KOPT-K1 (cell line): ENCODE results near the gene SLC34A3.

Source experiments
- H3K27ac ChIP-seq: fragments of 200-600 bp; sonication (generic); 2 replicates; pipeline ENCODE4 v1.5.1; 2016; ENCODE audit warnings: antibody characterized with exemption, mild to moderate bottlenecking, low read depth, low read length; ENCODE audit not compliant: poor library complexity, severe bottlenecking
- H3K36me3 ChIP-seq: fragments of 200-600 bp; sonication (generic); 2 replicates; pipeline ENCODE4 v1.5.1; 2017; ENCODE audit warnings: antibody characterized with exemption, mild to moderate bottlenecking, low read length, moderate library complexity; ENCODE audit not compliant: insufficient read depth
- H3K9me3 ChIP-seq: fragments of 200-600 bp; sonication (generic); 2 replicates; pipeline ENCODE4 v1.5.1; 2017; ENCODE audit warnings: antibody characterized with exemption, low read length, mild to moderate bottlenecking; ENCODE audit not compliant: insufficient read depth, poor library complexity, severe bottlenecking

SLC34A3 gene

DNA sequence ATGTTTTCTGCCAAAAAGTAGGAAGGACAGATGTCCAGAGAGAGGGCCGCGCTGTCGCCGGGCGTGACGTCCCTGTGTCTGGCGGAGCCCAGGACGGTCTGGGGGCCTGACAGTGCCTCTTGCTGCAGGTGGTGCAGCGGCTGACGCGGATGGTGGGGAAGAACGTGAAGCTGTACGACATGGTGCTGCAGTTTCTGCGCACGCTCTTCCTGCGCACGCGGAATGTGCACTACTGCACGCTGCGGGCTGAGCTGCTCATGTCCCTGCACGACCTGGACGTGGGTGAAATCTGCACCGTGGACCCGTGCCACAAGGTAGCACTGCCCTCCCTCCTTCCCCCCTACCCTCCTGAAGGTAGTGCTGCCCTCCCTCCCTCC is 32.2 kb downstream of the SLC34A3 start:
- Histone ChIP-seq H3K9me3 (no peaks in the 10 kb centered on the region), H3K36me3 (peaks cover 49% of the 10 kb centered on the region), H3K27ac (no peak overlapping the region)

DNA sequence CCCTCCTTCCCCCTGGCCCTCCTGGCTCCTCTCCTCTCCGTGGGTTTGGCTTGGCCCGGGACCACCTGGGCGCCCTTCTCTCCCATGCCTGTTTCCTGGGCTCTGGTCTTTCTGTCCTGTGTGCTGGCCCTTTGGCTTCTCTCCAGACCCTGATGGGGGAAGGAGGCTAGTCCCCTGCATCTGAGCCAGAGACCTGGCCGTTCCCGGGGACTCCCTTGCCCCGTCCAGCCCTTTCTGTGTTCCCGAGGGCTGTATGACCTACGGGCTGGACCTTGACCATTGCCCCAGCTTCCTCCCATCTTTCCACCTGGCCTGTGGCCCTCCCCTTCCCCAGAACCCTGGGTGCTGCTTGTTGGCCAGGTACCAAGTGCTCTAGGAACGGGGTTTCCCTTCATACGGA is 32.8 kb downstream of the SLC34A3 start:
- peaks cover 55% of the 10 kb centered on the region for H3K36me3 ChIP-seq
- H3K27ac ChIP-seq: no peak overlapping the region
- H3K9me3 ChIP-seq: no peaks in the 10 kb centered on the region

DNA sequence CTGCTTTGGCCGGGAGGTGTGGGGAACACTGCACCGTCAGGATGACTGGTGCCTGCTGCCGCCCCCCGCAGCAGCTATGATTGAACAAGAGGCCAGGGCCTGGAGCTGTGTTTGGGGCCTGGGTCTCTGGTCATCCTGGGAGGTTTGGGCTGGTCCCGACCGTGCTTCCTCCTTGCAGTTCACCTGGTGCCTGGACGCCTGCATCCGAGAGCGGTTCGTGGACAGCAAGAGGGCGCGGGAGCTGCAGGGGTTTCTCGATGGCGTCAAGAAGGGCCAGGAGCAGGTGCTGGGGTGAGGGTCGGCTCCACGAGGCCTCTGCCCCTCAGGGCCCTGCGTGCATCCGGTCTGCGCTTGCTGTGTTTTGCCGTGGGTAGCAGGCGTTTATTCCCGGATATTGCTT is 33.4 kb downstream of the SLC34A3 start:
- Histone ChIP-seq H3K27ac (no peak overlapping the region), H3K36me3 (peaks cover 55% of the 10 kb centered on the region), H3K9me3 (no peaks in the 10 kb centered on the region)

DNA sequence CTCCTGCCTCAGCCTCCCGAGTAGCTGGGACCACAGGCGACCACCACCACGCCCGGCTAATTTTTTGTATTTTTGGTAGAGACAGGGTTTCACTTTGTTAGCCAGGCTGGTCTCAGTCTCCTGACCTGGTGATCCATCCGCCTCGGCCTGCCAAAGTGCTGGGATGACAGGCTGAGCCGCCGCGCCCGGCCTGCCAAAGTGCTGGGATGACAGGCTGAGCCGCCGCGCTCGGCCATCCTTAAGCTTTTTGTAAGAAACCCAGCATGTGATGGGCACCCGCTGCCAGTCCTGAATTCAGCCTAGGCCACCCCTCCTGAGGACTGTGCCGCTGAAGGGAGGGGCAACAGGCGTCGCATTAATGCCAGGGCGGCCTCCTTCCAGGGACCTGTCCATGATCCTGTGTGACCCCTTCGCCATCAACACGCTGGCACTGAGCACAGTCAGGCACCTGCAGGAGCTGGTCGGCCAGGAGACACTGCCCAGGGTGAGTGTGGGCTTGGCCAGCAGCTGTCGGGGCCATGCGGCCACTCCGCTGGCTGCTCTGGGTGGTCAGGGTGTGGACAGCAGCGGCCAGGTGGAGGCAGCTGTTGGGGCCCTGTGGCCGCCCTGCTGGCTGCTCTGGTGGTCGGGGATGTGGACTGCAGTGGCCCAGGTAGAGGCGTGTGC is 34.9 kb downstream of the SLC34A3 start:
- H3K9me3 ChIP-seq: no peaks in the 10 kb centered on the region
- no peak overlapping the region for H3K27ac ChIP-seq
- H3K36me3 ChIP-seq: peaks cover 60% of the 10 kb centered on the region

DNA sequence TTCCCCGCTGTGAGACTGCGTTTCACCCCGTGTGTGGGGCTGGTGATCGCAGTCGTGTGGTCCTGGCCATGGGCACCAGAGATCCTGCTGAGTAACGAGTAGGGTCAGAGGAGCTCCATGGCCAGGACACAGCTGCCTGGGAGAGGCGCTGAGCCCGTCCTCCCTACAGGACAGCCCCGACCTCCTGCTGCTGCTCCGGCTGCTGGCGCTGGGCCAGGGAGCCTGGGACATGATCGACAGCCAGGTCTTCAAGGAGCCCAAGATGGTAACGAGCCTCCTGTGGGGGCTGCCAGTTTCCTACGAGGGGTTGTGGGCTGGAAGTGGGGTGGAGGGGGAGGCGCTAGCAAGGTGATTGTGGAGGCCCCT is 35.4 kb downstream of the SLC34A3 start:
- H3K36me3 ChIP-seq: peaks cover 60% of the 10 kb centered on the region
- H3K27ac ChIP-seq: no peak overlapping the region
- no peaks in the 10 kb centered on the region for H3K9me3 ChIP-seq

DNA sequence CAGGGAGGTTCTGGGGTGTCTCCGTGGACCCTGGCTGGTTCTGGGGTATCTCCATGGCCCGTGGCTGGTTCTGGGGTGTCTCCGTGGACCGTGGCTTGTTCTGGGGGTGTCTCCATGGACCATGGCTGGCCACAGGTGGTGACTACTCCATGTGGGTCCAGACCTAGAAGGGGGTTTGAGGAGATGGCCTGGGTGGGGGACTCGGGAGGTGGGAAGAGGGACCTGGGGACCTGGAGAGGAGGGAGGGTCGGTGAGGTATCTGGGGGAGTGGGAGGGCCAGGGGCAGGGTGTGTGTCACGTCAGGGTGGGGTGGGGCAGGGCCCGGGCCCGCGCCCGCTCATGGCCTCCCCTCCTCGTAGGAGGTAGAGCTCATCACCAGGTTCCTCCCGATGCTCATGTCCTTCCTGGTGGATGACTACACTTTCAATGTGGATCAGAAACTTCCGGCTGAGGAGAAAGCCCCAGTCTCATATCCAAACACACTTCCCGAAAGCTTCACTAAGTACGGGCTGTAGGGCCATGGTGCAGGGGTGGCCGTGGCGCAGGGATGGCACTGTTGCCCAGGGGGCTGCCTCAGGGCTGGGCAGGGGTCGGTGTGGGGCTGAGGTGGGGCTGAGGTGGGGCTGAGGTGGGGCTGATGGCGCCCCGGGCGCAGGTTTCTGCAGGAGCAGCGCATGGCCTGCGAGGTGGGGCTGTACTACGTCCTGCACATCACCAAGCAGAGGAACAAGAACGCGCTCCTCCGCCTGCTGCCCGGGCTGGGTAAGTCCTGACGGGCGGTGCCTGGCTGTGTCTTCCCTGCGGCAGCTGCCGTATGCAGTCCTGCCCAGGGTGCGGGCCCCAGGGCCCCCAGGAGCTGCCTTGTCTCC is 36.1 kb downstream of the SLC34A3 start:
- Histone ChIP-seq H3K9me3 (no peaks in the 10 kb centered on the region), H3K27ac (no peak overlapping the region), H3K36me3 (peaks cover 60% of the 10 kb centered on the region)

DNA sequence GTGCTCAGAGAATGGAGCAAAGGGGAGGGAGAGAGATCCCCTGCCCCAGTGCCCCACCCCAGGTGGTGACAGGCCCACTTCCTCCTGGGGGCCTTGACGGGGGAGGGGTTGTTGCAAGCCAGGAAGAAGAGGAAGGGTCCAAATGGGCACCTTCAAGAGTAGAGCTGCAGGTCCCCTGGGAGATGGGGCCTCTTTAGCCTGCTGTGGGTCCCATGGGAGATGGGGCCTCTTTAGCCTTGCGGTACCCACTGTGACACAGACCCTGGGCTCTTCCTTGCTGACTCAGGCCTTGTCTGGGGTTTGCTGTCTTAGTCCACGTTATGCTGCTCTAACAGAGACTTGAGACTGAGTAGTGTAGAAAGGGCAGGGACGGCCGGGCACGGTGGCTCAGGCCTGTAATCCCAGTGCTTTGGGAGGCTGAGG is 37.2 kb downstream of the SLC34A3 start:
- Histone ChIP-seq H3K36me3 (peaks cover 70% of the 10 kb centered on the region), H3K9me3 (no peaks in the 10 kb centered on the region), H3K27ac (no peak overlapping the region)

DNA sequence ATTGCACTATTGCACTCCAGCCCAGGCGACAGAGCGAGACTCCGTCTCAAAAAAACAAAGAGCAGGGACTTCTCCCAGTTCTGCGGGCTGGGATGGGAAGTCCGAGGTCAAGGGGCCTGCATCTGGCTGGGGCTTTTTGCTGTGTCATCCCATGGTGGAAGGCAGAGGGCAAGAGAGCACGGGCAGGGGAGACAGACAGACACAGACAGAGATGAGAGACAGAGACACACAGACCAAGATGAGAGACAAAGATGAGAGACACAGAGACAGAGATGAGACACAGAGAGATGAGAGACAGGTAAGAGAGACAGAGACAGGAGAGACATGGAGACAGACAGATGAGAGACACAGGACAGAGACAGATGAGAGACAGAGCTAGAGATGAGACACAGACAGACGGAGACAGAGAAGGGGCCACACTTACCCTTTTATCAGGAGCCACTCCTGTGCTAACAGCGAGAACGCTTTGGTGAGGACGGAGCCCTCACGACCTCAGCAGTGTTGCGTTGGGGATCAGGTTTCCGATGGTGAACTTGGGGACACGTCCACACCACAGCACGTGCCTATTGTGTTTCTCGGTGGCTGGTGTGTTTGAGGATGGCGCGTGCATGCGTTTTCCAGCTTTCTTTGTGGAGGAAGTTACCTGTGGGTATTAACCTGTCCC is 38.0 kb downstream of the SLC34A3 start:
- Histone ChIP-seq H3K27ac (no peak overlapping the region), H3K36me3 (peaks cover 71% of the 10 kb centered on the region)

DNA sequence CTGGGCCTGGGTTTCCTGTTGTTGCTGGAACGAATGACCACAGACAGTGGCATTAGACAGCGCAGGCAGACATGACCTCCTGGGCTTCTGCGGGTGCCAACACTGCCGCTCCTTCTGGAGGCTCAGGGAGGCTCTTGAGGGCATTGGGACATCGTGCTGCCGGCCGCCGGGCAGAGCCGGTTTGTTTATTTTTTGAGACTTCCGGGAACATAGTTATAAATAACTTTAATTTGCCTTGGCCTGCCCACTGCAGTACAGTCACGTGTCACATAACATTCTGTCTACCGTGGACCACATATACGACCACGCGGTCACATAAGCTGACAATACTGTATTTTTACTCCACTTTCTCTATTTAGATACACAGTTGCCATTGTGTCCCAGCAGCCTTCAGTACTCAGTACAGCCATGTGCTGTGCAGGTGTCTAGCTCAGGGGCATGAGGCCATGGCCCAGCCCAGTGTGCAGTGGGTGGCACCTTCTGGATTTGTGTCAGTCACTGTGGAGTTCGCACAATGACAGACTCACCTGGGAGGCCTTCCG is 38.6 kb downstream of the SLC34A3 start:
- Histone ChIP-seq H3K36me3 (peaks cover 69% of the 10 kb centered on the region), H3K27ac (no peak overlapping the region), H3K9me3 (no peaks in the 10 kb centered on the region)

More for the DNA sequence above, 38.0 kb downstream of the SLC34A3 start:
- no peaks in the 10 kb centered on the region for H3K9me3 ChIP-seq

DNA sequence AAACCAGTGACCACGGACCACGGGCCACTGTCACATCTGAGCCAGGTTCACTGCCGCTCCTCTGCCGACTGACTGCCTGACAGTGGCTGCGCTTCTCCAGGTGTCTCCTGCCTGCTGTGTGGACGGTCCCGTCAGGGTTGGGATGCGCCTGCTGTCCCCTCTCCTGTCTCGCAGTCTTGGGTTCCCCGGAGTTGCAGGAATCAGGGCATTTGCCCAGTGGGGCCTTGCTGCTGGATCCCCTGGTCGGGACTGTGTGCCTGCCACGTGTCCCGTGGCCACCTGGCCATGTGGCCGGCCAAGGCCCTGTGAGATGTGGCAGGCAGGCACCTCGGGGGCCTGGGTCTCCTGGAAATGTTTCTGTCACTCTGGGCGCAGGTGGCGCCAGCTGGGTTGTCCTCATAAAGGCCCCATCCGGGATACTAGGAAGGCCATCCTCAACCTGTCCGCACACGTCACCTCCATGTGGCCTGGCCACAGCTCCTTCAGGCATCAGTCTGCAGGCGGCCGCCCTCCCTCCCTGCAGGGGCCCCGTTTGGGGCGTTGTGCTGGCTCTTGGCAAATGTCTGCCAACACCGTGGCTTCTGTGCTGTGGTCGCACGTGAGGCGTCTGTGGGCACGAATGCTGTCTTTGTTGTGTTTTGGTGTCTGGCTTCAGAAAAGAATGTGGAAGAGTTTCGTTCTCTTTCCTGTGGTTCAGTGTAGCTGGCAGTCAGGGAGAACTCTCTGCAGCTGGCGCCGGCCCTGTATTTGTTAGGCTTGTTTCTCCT is 40.4 kb downstream of the SLC34A3 start:
- no peaks in the 10 kb centered on the region for H3K9me3 ChIP-seq
- peaks cover 57% of the 10 kb centered on the region for H3K36me3 ChIP-seq
- H3K27ac ChIP-seq: no peak overlapping the region

DNA sequence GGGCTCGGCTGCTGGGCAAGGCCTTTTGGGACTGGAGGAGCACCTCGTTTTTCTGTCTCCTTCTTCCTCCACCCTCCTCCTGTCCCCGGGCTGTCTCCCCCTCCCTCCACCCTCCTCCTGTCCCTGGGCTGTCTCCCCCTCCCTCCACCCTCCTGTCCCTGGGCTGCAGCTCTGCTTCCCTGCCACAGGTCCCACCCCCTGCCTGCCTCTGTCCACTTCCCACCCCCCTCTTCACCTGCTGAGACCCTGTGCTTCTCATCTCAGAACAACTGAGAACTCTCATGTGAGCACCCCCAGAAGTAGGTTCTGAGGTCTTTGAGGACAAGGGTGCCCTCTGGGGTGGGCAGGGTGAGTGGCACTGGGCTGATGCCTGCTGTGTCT is 41.0 kb downstream of the SLC34A3 start:
- H3K9me3 ChIP-seq: no peaks in the 10 kb centered on the region
- H3K27ac ChIP-seq: no peak overlapping the region
- peaks cover 51% of the 10 kb centered on the region for H3K36me3 ChIP-seq

DNA sequence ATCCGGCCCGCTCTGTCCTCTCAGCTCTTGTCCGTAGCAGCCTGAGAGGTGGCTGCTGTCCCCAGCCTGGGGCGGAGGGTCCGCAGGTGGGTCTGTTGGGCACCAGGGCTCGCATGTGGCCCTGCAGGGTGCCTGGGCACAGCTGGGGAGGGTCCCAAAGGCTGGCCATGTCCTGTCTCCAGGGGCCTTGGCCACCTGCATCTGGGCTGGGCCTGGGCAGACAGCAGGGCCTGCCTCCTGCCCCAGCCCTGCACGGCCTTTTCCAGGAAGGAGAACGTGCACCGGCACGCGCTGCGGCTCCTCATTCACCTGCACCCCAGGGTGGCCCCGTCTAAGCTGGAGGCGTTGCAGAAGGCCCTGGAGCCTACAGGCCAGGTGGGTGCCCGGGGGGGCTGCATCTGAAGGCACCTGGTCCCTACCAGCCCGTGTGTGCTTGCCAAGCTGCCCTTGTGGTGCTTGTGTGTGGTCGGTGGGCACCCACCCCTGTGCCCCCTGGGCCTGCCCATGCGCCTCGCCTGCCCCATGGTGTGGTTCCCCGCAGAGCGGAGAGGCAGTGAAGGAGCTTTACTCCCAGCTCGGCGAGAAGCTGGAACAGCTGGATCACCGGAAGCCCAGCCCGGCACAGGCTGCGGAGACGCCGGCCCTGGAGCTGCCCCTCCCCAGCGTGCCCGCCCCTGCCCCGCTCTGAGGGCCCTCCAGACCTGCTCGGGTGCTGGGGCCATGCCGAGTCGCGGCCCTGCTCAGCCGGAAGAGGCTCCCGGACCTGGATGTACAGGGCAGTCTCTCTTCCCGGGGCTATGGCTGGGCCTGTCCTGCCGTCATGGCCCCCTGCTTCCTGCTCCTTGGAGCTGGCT is 41.8 kb downstream of the SLC34A3 start:
- Histone ChIP-seq H3K27ac (no peak overlapping the region), H3K9me3 (no peaks in the 10 kb centered on the region), H3K36me3 (peaks cover 44% of the 10 kb centered on the region)

DNA sequence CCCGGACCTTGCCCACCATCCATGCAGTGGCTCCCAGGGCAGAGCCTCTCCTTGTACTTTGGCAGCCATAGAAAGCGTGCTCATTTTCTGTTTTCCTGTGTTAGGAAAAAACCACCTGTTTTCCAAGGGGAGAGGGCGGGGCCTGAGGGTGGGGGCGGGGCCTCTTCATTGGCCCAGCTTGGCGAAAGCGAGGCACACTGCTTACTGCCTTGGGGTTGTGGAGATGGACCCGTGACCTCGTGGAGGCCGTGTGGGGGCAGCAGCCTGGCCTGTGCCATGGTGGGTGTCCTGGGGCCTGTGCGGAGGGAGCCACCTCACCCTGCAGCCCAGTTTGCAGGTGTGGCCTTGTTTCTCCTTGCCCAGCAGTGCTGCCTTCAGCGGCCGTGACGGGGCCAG is 42.4 kb downstream of the SLC34A3 start:
- no peaks in the 10 kb centered on the region for H3K9me3 ChIP-seq
- no peak overlapping the region for H3K27ac ChIP-seq
- peaks cover 38% of the 10 kb centered on the region for H3K36me3 ChIP-seq
